ENCODE results near the gene PLD6.
"Not testable (repeated sequence)": the region's sequence is repeated elsewhere in the genome, so short reads cannot be mapped to it uniquely, and the experiment has no call there.

- not testable (repeated sequence) for TF ChIP-seq CTCF, POLR2AphosphoS5 (IDR thresholded peaks at IDR 0.05)
These were observed 47.6 kb downstream of the PLD6 start for GRCh38 chr17:17158506-17158905.

Data from prostate gland (tissue), 2 donors.